Measurements from ENCODE around the gene DCANP1. TPM values are rescaled to one million over a fixed set of nuclear protein-coding genes. Genes with fewer than 3 reads are reported as not detected.

The DCANP1 gene
- total RNA-seq, 1 donor from 2014 or later, result not detected

DNA sequence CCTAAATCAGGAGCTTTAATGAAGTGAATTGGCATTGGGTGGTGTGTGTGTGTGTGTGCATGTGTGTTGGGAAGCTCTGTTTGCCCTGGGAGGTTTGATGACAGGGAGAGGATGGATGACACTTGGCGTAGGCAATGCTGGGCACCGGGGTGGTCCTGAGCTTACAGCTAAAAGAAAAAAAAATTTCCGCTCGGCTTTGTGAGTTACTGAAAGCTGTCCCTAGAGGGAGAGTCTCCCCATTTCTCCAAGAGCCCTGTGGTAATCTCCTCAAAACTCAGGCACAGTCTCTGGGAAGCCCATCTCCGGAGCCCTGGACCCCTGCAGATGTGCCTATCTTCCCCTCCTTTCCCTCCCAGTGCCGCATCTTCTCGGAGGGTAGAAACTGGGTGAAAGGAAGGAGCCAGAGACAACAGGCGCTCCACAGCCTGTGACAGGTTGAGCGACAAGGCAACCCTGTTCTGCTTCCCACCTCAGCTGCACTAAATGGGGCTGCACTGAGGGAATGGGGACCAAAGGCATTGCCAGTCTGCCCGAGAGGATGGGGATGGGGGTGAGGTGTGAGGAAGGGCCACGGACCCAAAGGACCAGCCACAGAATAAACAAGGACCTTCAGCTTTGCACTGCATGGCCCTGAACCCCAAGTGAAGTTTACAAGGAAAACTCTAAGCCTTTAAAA is 40.8 kb upstream of the DCANP1 start:
- H3K4me3 Mint-ChIP-seq (ENCODE audit: low read depth), result no peak overlapping the region
- H3K36me3 Mint-ChIP-seq (ENCODE audit: low read depth), result no peaks in the 10 kb centered on the region
- H3K27me3 Mint-ChIP-seq (ENCODE audit: low read depth), result peaks cover 68% of the 10 kb centered on the region
- no peak for DNase-seq (ENCODE audit: low spot score)
- H3K4me1 Mint-ChIP-seq (ENCODE audit: low read depth), result peaks cover 2% of the 10 kb centered on the region
- H3K27ac Mint-ChIP-seq, result no peak overlapping the region
- intact Hi-C loops (cut with micrococcal nuclease), result loop anchor here (2.0 kb wide), 1 partner anchor 47 kb away; the partner anchor contains the start of gene NEUROG1
- H3K9me3 Mint-ChIP-seq, result no peaks in the 10 kb centered on the region

GRCh38 chr5:135487037-135487395 is 39.9 kb upstream of the DCANP1 start:
- Mint-ChIP-seq H3K4me1 (ENCODE audit: low read depth) (peaks cover 2% of the 10 kb centered on the region), H3K36me3 (ENCODE audit: low read depth) (no peaks in the 10 kb centered on the region), H3K9me3 (no peaks in the 10 kb centered on the region), H3K27ac (no peak overlapping the region), H3K27me3 (ENCODE audit: low read depth) (peaks cover 59% of the 10 kb centered on the region), H3K4me3 (ENCODE audit: low read depth) (no peak overlapping the region)
- intact Hi-C loops (cut with micrococcal nuclease), result no loop called here
- DNase-seq (ENCODE audit: low spot score), result no peak

- peaks cover 2% of the 10 kb centered on the region for H3K4me1 Mint-ChIP-seq (ENCODE audit: low read depth)
- no peaks in the 10 kb centered on the region for H3K36me3 Mint-ChIP-seq (ENCODE audit: low read depth)
- H3K27ac Mint-ChIP-seq, result no peak overlapping the region
- peaks cover 54% of the 10 kb centered on the region for H3K27me3 Mint-ChIP-seq (ENCODE audit: low read depth)
- DNase-seq (ENCODE audit: low spot score), result no peak
- H3K9me3 Mint-ChIP-seq, result no peaks in the 10 kb centered on the region
- intact Hi-C loops (cut with micrococcal nuclease), result no loop called here
- no peak overlapping the region for H3K4me3 Mint-ChIP-seq (ENCODE audit: low read depth)
These were observed 39.2 kb upstream of the DCANP1 start for GRCh38 chr5:135486131-135487036.

- intact Hi-C loops (cut with micrococcal nuclease), result no loop called here
- H3K4me1 Mint-ChIP-seq (ENCODE audit: low read depth), result no peaks in the 10 kb centered on the region
- H3K4me3 Mint-ChIP-seq (ENCODE audit: low read depth), result no peak overlapping the region
- H3K9me3 Mint-ChIP-seq, result no peaks in the 10 kb centered on the region
- H3K36me3 Mint-ChIP-seq (ENCODE audit: low read depth), result no peaks in the 10 kb centered on the region
- H3K27me3 Mint-ChIP-seq (ENCODE audit: low read depth), result peaks cover 43% of the 10 kb centered on the region
- no peak for DNase-seq (ENCODE audit: low spot score)
- H3K27ac Mint-ChIP-seq, result no peak overlapping the region
These were observed 37.5 kb upstream of the DCANP1 start for GRCh38 chr5:135484674-135485086.

DNA sequence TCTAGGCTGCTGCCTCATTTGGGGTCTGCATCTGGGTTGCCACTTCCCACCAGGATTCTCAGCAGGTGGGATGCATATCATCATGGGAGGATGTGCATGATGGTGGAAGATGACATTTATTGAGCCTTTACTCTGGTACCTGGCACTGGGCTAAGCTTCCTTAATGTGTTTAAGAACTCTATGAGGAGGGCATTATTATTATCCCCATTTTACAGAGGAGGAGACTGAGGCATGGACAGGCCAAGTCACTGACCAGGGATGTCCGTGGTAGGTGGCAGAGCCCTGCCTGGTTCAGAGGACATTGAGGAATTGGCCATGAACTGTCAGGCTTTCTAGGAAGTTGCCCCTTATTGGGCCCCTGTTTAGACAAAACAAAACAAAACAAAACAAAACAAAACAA is 36.1 kb upstream of the DCANP1 start:
- no peaks in the 10 kb centered on the region for H3K9me3 Mint-ChIP-seq
- intact Hi-C loops (cut with micrococcal nuclease), result no loop called here
- no peaks in the 10 kb centered on the region for H3K36me3 Mint-ChIP-seq (ENCODE audit: low read depth)
- no peak overlapping the region for H3K27ac Mint-ChIP-seq
- H3K4me1 Mint-ChIP-seq (ENCODE audit: low read depth), result no peaks in the 10 kb centered on the region
- peaks cover 34% of the 10 kb centered on the region for H3K27me3 Mint-ChIP-seq (ENCODE audit: low read depth)
- H3K4me3 Mint-ChIP-seq (ENCODE audit: low read depth), result no peak overlapping the region
- DNase-seq (ENCODE audit: low spot score), result no peak

- H3K4me3 Mint-ChIP-seq (ENCODE audit: low read depth), result no peak overlapping the region
- no peaks in the 10 kb centered on the region for H3K36me3 Mint-ChIP-seq (ENCODE audit: low read depth)
- no peak for DNase-seq (ENCODE audit: low spot score)
- H3K4me1 Mint-ChIP-seq (ENCODE audit: low read depth), result no peaks in the 10 kb centered on the region
- H3K27me3 Mint-ChIP-seq (ENCODE audit: low read depth), result peaks cover 26% of the 10 kb centered on the region
- H3K27ac Mint-ChIP-seq, result no peak overlapping the region
- intact Hi-C loops (cut with micrococcal nuclease), result no loop called here
- H3K9me3 Mint-ChIP-seq, result no peaks in the 10 kb centered on the region
These were observed 35.3 kb upstream of the DCANP1 start for GRCh38 chr5:135482381-135482933.

DNA sequence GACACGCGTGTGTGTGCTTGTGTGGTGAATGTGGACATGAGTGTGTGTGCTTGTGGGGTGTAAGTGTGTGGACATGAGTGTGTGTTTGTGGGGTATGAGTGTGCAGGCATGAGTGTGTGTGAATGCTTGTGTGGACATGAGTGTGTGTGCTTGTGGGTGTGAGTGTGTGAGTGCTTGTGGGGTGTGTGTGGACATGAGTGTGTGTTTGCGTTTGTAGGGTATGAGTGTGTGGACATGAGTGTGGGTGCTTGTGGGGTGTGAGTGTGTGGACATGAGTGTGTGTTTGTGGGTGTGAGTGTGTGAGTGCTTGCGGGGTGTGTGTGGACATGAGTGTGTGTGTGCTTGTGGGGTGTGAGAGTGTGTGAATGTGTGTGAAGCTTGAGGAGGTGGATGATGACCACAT is 34.8 kb upstream of the DCANP1 start:
- no peak for DNase-seq (ENCODE audit: low spot score)
- Mint-ChIP-seq H3K36me3 (ENCODE audit: low read depth) (no peaks in the 10 kb centered on the region), H3K27me3 (ENCODE audit: low read depth) (peaks cover 20% of the 10 kb centered on the region), H3K9me3 (no peaks in the 10 kb centered on the region), H3K4me1 (ENCODE audit: low read depth) (no peaks in the 10 kb centered on the region), H3K27ac (no peak overlapping the region), H3K4me3 (ENCODE audit: low read depth) (no peak overlapping the region)
- intact Hi-C loops (cut with micrococcal nuclease), result no loop called here

GRCh38 chr5:135481387-135481786 is 34.2 kb upstream of the DCANP1 start:
- Mint-ChIP-seq H3K4me1 (ENCODE audit: low read depth) (no peaks in the 10 kb centered on the region), H3K4me3 (ENCODE audit: low read depth) (no peak overlapping the region), H3K9me3 (no peaks in the 10 kb centered on the region), H3K27me3 (ENCODE audit: low read depth) (peaks cover 15% of the 10 kb centered on the region), H3K36me3 (ENCODE audit: low read depth) (no peaks in the 10 kb centered on the region), H3K27ac (no peak overlapping the region)
- no peak for DNase-seq (ENCODE audit: low spot score)
- intact Hi-C loops (cut with micrococcal nuclease), result no loop called here

DNA sequence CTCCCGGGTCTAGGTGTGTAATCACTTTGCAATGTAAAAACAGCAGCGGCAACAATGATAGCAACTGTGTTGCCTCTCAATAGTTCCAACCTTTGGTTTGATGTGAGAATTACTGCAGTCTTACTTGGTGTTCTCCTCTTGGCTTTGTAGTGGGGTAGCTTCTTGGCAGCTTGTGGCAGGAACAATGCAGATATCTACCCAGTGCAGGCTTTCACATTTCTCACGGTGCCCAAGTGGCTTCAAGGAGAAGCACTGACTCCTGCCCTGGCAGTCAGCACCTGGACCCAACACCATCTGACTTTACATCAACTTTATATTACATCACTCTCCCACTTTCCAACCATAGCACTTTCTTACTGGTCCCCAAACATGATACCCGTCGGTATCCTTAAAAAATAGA is 33.4 kb upstream of the DCANP1 start:
- Mint-ChIP-seq H3K36me3 (ENCODE audit: low read depth) (no peaks in the 10 kb centered on the region), H3K9me3 (no peaks in the 10 kb centered on the region)
- intact Hi-C loops (cut with micrococcal nuclease), result no loop called here

GRCh38 chr5:135478938-135479337 is 31.8 kb upstream of the DCANP1 start:
- Mint-ChIP-seq H3K36me3 (ENCODE audit: low read depth) (no peaks in the 10 kb centered on the region), H3K9me3 (no peaks in the 10 kb centered on the region), H3K4me3 (ENCODE audit: low read depth) (no peak overlapping the region), H3K27ac (no peak overlapping the region), H3K27me3 (ENCODE audit: low read depth) (peaks cover 9% of the 10 kb centered on the region), H3K4me1 (ENCODE audit: low read depth) (no peaks in the 10 kb centered on the region)
- DNase-seq (ENCODE audit: low spot score), result no peak
- intact Hi-C loops (cut with micrococcal nuclease), result no loop called here

More for the DNA sequence above, 33.4 kb upstream of the DCANP1 start:
- no peak for DNase-seq (ENCODE audit: low spot score)
- Mint-ChIP-seq H3K4me1 (ENCODE audit: low read depth) (no peaks in the 10 kb centered on the region), H3K27me3 (ENCODE audit: low read depth) (peaks cover 11% of the 10 kb centered on the region), H3K4me3 (ENCODE audit: low read depth) (no peak overlapping the region), H3K27ac (no peak overlapping the region)

DNA sequence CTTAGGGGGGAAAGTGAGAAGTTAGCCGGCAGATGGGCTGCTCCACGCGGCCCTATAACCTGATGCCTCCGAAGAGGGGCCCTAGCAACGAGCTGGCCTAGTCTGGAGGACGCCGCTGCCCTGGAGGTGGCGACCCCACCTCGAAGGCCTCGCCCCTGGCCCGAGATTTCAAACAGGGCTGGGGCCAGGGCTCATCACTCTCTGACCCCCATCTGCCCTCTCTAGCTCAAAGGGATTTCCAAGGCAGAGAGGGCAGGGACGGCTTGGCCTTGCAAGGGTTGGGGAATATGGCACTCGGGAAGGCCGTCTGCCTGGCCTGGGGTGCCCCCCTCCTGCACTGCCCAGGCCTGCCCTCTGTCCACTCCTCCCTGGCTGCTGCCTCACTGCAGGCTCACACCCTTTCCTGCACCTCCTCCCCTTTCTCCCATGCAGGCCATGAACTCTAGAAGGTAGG is 30.5 kb upstream of the DCANP1 start:
- Mint-ChIP-seq H3K27me3 (ENCODE audit: low read depth) (peaks cover 12% of the 10 kb centered on the region), H3K9me3 (no peaks in the 10 kb centered on the region), H3K4me3 (ENCODE audit: low read depth) (no peak overlapping the region), H3K4me1 (ENCODE audit: low read depth) (no peaks in the 10 kb centered on the region), H3K36me3 (ENCODE audit: low read depth) (no peaks in the 10 kb centered on the region), H3K27ac (no peak overlapping the region)
- intact Hi-C loops (cut with micrococcal nuclease), result no loop called here
- DNase-seq (ENCODE audit: low spot score), result no peak

GRCh38 chr5:135476615-135477581 is 29.8 kb upstream of the DCANP1 start:
- Mint-ChIP-seq H3K4me3 (ENCODE audit: low read depth) (no peak overlapping the region), H3K27me3 (ENCODE audit: low read depth) (peaks cover 15% of the 10 kb centered on the region), H3K36me3 (ENCODE audit: low read depth) (no peaks in the 10 kb centered on the region), H3K27ac (no peak overlapping the region), H3K4me1 (ENCODE audit: low read depth) (no peaks in the 10 kb centered on the region), H3K9me3 (no peaks in the 10 kb centered on the region)
- intact Hi-C loops (cut with micrococcal nuclease), result no loop called here
- DNase-seq (ENCODE audit: low spot score), result no peak

Measured in activated T-helper 2 cell treated with anti-CD3 and anti-CD28 coated beads, Interferon-gamma antibody, Interleukin-2, Interleukin-4, amounts not matched to agents 10 μg/mL and 5 μg/mL and 100 μg/mL, durations not matched to agents 14 hours and 24 hours and 36 hours (primary cell).